AG09319 (cell line): ENCODE data around the gene FOXJ3.

Experiments
- DNase-seq: peaks from one replicate; pipeline ENCODE4 v3.0.0-alpha.2; 2010; ENCODE audit warnings: low read depth; ENCODE audit errors: extremely low read depth
- TF ChIP-seq, protein P1 (sequence below): IDR thresholded peaks from 2 replicates; pipeline ENCODE4 v1.5.1; 2011; ENCODE audit warnings: low read depth, mild to moderate bottlenecking, inconsistent platforms, low read length, moderate library complexity

Gene FOXJ3

DNA sequence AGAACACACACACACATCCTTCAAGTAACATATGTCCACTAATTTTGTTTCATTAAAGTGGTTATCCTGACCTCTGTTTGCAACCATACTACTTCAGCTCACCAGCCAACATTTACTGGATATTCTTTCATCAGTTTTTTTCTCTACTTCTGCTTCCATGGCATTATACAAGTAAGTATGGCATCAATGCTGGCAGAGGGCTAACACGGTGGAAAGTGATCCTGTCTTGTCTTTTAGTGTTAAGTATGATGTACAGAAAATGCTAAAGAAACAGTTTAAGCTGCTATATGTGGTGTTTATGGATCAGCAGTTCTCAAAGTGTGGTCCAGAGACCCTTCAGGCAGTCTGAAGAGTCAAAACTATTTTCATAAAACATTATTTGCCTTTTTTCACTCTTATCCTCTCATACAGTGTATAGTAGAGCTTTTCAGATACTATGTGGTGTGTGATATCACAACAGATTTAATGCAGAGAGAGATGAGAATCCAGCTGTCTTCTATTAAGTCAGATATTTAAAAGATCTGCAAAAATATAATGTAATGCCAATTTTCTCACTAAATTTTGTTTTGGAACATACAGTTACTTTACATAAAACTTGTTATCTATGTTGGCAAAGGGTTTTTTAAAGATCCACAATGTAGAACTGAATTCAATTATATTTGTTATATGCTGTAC, 46.6 kb downstream of the FOXJ3 start:
- TF ChIP-seq, protein P1, sequence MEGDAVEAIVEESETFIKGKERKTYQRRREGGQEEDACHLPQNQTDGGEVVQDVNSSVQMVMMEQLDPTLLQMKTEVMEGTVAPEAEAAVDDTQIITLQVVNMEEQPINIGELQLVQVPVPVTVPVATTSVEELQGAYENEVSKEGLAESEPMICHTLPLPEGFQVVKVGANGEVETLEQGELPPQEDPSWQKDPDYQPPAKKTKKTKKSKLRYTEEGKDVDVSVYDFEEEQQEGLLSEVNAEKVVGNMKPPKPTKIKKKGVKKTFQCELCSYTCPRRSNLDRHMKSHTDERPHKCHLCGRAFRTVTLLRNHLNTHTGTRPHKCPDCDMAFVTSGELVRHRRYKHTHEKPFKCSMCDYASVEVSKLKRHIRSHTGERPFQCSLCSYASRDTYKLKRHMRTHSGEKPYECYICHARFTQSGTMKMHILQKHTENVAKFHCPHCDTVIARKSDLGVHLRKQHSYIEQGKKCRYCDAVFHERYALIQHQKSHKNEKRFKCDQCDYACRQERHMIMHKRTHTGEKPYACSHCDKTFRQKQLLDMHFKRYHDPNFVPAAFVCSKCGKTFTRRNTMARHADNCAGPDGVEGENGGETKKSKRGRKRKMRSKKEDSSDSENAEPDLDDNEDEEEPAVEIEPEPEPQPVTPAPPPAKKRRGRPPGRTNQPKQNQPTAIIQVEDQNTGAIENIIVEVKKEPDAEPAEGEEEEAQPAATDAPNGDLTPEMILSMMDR = no peak
- DNase-seq = no peak

DNA sequence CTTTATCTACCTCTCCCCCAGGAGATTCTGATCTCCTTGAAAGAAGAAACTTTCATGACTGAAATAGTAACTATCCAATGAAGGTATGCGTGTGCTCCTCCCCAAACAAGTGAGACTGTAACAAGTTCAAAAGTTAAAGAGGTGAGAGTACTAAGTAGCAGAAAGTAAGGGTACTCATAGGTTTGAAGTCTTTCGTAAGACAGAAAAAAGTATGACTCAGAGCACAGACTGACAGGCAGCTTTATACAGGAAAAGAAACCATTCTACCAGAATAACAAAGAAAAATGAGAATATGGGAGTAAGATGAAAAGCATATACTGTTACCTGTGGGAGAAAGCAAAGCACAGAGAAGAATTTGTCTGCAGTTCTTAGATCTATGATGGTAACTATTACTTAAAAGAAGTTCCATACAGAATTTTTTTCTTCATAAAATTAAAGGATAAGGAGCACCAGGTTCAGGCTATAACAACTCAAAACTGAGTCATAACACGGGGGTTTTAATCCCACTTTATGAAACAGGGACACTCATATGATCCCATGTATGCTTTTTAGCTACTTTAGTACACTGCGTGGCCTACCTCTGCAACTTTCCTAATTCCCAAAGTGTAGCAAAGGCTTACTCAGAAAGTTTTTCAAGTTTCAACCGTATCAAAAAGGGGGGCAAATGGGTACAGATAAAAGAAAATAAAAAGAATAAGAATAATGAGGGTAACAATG, 52.0 kb downstream of the FOXJ3 start:
- TF ChIP-seq, protein P1 = no peak
- no peak for DNase-seq

DNA sequence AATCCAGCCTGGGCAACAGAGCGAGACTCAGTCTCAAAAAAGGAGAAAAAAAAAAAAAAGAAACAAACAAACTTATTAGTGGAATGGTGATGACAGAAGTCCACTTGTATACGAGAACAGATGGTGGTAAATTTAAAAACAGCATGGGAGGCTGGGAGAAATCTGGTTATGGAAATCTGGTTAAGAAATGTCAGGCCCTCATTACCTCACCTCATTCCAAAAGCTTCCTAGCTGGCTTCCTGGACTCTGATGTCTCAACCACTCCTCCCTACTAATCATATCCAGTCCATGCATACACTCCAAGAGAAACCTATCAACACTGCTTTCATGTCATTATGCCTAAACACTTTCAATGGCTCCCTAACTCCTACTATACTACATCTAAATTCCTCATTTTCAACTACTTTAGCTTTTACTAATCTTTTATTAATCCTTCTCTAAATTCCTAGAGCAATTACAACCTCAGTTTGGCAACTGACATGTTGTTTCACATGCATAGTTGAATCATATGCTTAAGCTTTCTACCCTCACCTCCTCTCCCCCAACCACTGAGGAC, 52.9 kb downstream of the FOXJ3 start:
- TF ChIP-seq, protein P1 = no peak
- peak; percentile 66 for DNase-seq

DNA sequence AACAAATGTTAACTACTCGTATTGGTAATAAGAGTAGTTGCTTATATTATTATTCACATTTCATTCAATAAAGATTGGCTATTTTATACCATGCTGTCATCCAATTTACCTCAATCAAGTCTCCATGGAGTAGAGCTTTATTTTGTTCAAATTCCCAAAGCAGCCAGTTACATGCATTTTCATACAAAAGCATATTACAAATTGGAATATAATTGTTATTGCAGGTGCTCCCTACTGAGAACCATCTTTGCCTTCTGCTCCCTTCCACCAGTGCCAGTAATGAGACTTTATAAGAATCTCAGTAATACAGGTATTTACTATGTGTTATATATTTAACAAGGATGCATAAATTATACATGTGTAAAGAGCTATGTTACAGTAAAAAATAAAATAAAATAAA, 54.2 kb downstream of the FOXJ3 start:
- no peak for DNase-seq
- TF ChIP-seq, protein P1 = no peak

DNA sequence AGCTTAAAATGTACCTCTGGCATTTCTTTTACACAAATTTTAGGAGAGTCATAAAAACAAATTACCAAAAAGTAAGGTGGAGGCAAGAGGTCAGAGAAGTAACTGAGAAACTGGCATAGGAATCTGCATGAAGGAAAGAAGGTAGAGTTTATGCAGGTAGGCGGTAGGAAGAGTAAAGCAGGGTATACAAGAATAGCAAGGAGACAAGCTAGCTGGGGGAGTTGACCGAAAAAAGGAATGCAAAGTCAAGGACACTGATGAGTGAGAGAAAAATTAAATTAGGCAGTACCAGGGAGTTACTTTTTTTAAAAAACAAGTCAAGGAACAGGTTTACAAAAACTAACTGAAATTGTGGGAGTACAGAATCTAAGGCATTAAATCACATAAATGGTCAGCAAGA, 56.0 kb downstream of the FOXJ3 start:
- DNase-seq = no peak
- TF ChIP-seq, protein P1 = no peak

DNA sequence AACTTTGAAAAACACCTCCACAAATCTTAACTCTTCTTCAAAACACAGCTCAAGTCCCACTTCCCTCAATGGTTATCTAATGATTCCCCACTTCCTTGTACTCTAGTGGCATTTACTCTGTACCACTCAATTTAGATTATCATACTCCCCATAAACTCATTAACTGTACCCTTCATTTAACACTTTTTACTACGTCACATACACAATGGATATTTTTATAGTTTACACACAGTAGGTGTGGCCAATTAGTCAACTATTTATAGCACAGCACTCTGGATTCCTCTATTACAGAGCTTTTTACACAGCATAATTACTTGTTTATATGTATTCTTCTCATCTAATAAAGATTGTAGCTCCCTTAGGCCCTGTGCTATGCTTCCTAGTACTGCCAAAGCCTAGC, 62.1 kb downstream of the FOXJ3 start:
- TF ChIP-seq, protein P1 = no peak
- DNase-seq = no peak

DNA sequence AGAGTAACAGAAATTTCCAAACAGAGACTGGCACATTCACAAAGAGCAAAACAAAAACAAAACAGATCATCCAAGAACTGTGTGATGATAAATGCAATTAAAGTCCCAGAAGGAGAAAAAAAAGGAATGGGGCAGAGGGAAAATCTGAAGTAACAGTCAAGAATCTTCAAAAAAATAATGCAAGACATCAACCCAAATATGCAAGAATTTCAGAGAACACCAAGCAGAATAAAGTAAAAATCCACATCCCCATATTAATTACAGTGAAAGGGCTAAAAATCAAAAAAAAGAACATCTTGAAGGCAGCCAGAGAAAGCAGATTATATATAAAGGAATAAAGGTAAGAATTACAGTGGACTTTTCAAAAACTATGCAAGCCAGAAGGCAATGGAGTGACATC, 67.1 kb downstream of the FOXJ3 start:
- no peak for DNase-seq
- TF ChIP-seq, protein P1 = no peak
